NCI-H510A treated with DMSO at 0.1 percent for 48 hours (cell line): ENCODE measurements around the gene ZRANB3.
"Not testable (repeated sequence)": the region's sequence is repeated elsewhere in the genome, so short reads cannot be mapped to it uniquely, and the experiment has no call there.

Experiments used
- DNase-seq: peaks from one replicate; lab custom pipeline; 2025; lab: John Stamatoyannopoulos, UW

Gene ZRANB3

DNA sequence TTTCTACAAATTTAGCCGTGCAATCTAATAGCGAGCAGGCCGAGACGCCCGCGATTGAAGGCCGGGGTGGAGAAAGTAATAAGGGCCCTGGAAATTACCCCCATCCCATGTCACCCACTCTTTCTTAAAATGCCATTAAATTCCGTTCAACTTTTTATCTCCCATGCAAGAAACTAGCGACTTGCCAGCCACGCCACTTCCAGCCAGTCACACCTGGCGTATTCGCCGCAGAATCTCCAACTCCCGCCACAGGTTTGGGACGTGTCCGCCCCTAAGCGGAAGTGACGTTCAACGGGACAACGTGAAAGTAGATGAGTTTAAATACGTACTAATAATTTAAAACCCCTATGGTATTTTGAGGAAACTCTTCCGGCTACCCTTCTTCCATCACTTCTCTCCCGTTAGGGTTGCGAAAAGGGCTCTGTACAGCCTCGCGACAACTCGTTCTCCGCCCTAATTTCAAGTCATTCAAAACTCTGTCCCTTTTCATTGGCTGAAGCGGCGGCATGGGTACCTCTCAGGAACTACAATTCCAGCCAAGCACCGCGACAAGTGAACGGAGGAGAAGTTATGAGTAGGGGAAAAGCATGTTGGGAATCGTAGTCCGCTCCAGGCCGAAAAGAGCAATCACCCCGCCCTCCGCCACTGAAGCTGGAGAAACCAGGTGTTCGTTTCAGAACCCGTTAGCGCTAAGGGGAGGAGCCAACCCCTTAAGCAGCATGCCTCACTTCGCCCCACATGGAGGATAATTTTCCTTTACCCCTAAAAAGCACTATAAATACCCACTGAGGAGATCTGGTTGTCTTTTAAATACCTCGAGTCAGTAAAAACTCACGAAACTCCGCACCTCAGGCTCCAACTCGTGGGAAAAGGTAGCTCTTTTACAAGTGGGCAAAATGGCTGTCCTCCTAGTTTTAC lies at the start of gene ZRANB3:
ZRANB3 (minus strand) TSS at position 906 of the 918 bp plus-strand sequence.
- DNase-seq, result peak; percentile 96

DNA sequence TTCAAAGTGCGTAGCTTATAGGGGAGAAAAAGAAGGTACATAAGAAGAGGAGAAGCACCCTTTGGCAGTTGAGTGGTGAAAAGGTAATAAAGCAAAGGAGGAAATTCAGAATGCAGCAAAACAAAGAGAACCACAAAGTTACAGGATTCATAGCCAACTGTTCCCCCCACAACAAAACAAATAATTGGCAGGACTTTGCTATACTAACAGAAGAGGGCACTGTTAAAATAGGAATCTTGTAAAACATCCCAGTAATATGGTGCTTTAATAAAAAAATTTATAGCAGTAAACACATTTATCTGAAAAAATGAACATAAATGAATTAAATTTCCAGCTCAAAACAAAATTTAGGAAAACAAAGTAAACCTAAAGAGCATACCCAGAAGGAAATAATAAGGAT lies 42.6 kb upstream of the ZRANB3 start:
- no peak for DNase-seq

DNA sequence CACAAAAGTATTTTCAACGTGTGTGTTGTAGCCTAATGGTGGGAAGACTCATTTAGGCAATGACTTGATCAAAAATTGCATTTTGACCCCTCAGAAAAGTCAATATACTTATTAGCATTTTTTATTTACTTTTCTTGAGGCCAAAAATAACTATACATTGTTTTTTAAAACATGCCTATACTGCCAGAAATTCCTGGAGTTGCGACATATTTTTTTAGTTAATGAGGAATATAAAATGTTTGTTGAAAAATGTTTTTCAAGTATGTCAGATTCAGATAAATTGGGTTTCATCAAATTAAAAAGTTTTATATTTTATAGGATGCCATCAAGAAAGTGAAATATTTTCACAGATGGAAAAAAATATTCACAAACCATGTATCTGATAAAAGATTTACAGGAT lies 39.9 kb upstream of the ZRANB3 start:
- DNase-seq, result no peak

GRCh38 chr2:135563793-135564192 lies 32.8 kb upstream of the ZRANB3 start:
- DNase-seq, result no peak

- no peak for DNase-seq
These were observed 30.9 kb upstream of the ZRANB3 start for GRCh38 chr2:135561925-135562324.

- DNase-seq, result no peak
These were observed 26.5 kb upstream of the ZRANB3 start for GRCh38 chr2:135557530-135557929.

GRCh38 chr2:135555311-135555710 lies 24.3 kb upstream of the ZRANB3 start:
- no peak for DNase-seq

DNA sequence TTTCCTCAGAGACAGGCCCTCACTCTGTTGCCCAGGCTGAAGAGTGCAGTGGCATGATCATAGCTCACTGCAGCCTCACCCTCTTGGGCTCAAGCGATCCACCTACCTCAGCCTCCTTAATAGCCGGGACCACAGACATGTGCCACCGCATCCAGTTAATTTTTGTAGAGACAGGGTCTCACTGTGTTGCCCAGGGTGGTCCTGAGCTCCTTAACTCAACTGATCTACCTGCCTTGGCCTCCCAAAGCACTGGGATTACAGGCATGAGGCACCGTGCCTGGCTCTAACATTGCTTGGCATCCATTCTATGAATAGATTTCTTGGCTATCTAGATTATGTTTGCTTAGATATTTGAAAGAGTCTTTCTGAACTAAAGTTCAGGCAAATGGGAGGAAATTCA lies 21.9 kb upstream of the ZRANB3 start:
- DNase-seq, result no peak

DNA sequence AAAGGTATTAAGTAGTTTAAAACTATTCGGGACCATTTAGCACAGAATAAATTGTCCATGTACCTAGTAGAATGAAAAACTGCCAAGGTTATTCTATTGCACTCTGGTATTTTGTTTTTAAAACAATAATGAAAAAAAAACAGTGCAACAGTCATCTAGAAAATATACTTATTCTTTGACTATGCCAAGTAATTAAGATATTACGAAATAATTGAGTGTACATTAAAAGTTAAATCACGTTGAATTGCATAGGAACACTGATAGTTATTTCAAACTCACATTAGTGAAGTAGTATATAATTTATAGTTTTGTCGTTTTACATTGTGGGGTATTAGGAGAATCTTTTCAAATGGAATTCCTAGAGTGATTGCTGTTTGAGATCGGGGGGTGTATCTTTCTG lies 20.3 kb upstream of the ZRANB3 start:
- no peak for DNase-seq

- no peak for DNase-seq
These were observed 16.3 kb upstream of the ZRANB3 start for GRCh38 chr2:135547311-135547710.

DNA sequence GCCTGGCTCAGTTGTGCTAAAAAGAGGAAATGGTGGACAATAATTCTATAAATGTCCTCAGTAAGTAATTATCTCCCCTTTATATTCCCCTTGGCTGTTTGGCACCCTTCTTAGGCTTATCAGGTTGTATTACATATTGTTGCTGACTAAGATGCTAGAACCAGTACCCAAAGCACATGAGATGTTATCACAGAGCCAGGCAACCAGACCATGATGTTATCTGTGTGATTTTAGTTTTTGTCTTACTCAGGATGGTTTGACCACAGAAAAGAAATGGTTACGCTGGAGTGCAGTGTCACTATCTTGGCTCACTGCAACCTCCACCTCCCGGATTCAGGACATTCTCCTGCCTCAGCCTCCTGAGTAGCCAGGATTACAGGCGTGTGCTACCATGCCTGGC lies 15.4 kb upstream of the ZRANB3 start:
- DNase-seq, result no peak

- DNase-seq, result not testable (repeated sequence)
These were observed 2.5 kb upstream of the ZRANB3 start for GRCh38 chr2:135533545-135533944.

DNA sequence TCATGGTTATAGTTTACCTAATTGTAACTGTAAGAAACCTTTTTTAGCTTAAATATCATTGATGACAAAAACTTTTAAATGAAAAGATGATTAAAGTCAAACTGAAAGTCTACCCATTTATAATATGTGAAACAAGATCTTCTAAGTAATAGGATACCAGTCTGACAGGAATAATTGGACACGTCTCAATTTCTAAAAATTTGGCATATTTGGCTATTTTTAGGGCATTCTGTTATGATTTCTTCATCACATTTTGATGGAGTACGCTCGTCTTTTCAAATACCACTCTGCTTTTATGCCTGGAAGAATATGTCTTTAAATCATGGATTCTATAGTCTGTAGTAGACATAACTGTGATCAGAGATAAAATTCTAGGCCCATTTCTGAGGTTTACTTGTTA lies 1.6 kb upstream of the ZRANB3 start:
- DNase-seq, result no peak

DNA sequence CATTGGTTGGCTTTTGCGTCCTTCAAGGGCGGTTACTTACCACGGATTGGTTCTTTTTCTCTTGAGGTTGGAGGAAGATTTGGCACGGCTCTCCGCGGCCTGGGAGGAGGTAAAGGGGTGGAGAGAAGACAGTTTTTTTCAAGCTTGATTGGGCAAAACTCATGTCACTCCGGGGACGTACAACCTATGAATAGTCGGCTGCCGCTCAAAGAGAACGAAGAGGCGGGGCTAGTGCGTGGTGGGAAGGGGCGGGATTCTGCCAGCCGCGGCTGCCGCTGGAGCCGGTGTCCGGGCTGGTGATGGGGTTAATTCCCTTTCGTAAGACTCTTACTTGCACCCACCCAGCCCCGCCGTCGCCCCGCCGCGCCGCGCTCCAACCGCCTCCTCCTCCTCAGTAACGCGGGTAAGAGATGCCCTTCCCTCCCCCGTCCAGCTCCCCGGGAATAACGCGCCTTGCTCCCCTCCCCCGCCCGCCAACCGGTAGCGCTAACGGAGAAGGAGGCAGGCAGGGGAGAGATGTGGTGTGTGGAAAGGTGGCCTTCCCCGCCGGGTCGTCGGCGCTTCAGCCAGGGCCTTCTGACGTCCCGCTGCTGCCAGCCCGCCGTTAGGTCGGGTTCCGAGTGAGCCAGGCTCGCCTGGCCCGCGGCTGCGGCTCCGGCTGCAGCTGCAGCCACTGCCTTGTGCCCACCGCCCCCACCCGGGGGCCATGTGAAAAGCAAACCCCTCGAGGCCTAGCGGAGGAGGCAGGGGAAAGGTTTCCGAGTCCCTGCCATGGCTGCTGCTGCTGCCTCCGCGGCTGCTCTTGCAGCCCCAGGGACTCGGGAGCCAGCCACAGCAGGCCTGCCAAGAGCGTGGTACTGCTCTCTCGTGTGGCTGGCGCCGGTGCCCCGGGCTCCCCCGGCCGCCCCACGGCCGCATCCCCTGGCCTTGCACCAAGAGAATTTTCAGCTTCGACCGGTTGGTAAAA lies 496 bp upstream of the ZRANB3 start, which contains the start of gene R3HDM1:
R3HDM1 (plus strand) TSS at position 254 of the 967 bp plus-strand sequence. CDS start 73,362 bp downstream, outside the sequence.
- peak; percentile 98 for DNase-seq

DNA sequence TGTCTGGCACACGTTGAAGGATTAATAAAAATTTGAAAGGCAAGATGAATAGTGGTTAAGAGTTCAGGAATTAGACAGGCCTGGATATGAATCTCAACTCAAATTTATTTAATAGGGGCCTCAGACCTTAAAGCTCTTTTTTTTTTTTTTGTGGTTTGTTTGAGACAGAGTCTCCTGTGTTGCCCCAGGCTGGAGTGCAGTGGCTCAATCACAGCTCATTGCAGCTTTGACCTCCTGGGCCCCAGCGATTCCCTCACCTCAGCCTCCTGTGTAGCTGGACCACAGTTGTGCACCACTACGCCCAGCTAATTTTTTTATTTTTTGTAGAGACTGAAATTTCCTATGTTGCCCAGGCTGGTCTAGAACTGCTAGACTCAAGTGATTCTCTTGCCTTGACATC lies 3.0 kb downstream of the ZRANB3 start:
- DNase-seq, result no peak

DNA sequence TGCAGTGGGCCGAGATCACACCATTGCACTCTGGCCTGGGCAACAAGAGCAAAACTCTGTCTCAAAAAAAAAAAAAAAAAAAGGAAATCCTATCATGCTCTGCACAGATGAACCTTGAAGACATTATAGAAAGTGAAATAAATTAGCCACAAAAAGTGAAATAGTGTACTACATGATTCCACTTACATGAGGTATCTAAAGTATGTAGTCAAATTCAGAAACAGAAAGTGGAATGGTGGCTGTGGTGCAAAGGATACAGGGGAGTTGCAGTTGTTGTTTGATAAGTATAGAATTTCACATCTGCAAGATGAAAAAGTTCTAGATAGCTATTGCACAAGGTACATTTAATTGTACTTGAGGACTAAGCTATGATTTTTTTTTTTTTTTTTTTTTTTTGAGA lies 5.2 kb downstream of the ZRANB3 start:
- DNase-seq, result no peak

- no peak for DNase-seq
These were observed 18.9 kb downstream of the ZRANB3 start for GRCh38 chr2:135512099-135512498.

GRCh38 chr2:135510577-135510976 lies 20.4 kb downstream of the ZRANB3 start:
- no peak for DNase-seq

DNA sequence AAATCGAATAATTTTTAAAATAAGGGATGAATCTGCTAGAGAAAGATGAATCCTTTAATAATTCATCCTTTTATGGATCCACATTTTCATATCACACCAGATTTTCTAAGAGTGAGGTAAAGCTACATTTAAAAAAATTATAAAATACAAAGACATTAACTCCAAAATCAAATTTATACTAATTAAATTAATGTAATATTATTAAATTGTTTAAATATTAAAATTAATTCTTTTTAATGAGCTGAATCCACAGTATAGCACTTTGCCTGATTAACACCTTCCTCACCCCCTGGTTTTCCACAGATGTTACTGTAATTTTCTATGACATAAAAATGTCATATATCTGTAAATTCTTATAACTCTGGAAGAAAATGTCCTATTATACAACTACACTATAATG lies 26.2 kb downstream of the ZRANB3 start:
- DNase-seq, result no peak

- DNase-seq, result not testable (repeated sequence)
These were observed 32.4 kb downstream of the ZRANB3 start for GRCh38 chr2:135498588-135498987.

- no peak for DNase-seq
These were observed 36.1 kb downstream of the ZRANB3 start for GRCh38 chr2:135494917-135495316.

DNA sequence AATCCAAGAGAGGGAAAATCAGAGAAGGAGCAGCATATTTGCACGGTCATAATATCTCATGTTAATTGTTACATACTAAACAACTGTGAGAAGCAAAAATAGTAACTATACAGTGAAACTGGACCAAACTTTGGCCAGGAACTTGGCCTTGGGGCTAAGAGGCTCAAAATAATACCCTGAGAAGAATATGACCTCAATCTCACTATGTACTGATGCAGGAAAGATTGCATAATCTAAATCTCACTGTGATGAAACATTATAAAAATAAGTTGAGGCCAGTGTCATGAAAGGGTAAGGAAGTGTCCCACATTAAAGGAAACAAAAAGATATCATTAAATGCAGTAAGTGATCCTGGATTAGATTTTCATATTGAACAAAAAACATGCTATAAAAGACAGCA lies 36.5 kb downstream of the ZRANB3 start:
- no peak for DNase-seq

- no peak for DNase-seq
These were observed 40.6 kb downstream of the ZRANB3 start for GRCh38 chr2:135490376-135490775.
